ENCODE results near the gene AEBP1.

GRCh38 chr7:44077681-44078091 lies 26.5 kb upstream of the AEBP1 start:
- TF ChIP-seq, protein P1, sequence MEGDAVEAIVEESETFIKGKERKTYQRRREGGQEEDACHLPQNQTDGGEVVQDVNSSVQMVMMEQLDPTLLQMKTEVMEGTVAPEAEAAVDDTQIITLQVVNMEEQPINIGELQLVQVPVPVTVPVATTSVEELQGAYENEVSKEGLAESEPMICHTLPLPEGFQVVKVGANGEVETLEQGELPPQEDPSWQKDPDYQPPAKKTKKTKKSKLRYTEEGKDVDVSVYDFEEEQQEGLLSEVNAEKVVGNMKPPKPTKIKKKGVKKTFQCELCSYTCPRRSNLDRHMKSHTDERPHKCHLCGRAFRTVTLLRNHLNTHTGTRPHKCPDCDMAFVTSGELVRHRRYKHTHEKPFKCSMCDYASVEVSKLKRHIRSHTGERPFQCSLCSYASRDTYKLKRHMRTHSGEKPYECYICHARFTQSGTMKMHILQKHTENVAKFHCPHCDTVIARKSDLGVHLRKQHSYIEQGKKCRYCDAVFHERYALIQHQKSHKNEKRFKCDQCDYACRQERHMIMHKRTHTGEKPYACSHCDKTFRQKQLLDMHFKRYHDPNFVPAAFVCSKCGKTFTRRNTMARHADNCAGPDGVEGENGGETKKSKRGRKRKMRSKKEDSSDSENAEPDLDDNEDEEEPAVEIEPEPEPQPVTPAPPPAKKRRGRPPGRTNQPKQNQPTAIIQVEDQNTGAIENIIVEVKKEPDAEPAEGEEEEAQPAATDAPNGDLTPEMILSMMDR (IDR thresholded peaks at IDR 0.05; ENCODE audit: insufficient read depth, low read depth, low read length) = no peak
- no peak for TF ChIP-seq EZH2 (IDR thresholded peaks at IDR 0.05; ENCODE audit: insufficient read depth, low read length)

Measured in astrocyte (in vitro differentiated cells and primary cell).